Vagina (tissue), 2 donors: Measurements from ENCODE around the gene TPP2.

Experiments used
- POLR2A ChIP-seq, 2 donors: fragments of 450-650 bp; IDR thresholded peaks; one replicate each; pipeline ENCODE4 v1.6.1; 2017; ENCODE audit warnings: antibody characterized with exemption in 2 of 2, mild to moderate bottlenecking in 2 of 2, moderate library complexity in 2 of 2
- POLR2AphosphoS5 ChIP-seq, 2 donors: sonication (generic); formaldehyde crosslinking; IDR thresholded peaks; one replicate each; pipeline ENCODE4 v1.9.0; 2017; ENCODE audit warnings: antibody characterized with exemption in 2 of 2, mild to moderate bottlenecking in 2 of 2, low read depth in 1 of 2; ENCODE audit not compliant: insufficient read depth in 1 of 2

DNA sequence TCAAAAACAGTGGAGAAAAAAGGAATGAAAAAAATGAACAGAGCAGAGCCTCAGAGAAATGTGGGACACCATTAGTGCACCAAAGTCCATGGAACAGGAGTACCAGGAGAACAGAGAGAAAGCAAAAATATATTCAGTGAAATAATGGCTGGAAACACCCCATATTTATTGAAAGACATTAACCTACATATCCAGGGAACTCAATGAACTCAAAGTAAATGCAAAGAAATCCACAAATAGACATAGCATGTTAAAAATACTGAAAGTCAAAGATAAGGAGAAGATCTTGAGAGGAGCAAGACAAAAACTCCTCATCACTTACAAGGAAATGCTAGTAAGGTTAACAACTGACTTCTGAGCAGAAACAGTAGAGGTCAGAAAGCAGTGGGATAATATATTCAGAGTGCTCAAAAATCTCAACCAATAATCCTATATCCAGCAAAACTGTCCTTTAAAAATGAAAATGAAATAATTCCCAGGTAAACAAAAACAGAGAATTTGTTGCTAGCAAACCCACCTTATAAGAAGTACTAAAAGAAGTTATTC is 62.5 kb downstream of the TPP2 start:
- no peak for TF ChIP-seq POLR2AphosphoS5 (IDR thresholded peaks at IDR 0.05; ENCODE audit: insufficient read depth in 1 of 2, low read depth in 1 of 2)
- no peak for TF ChIP-seq POLR2A (IDR thresholded peaks at IDR 0.05)
